ENCODE results near the gene ATP8B1. TPM values are rescaled to one million over a fixed set of nuclear protein-coding genes. Genes with fewer than 3 reads are reported as not detected.
A peak's percentile ranks its signal among the peaks of the same experiment; 100 is the strongest.
"Not testable (repeated sequence)": the region's sequence is repeated elsewhere in the genome, so short reads cannot be mapped to it uniquely, and the experiment has no call there.

Gene ATP8B1
- total RNA-seq, 1 donor from 2014 or later: 20.8 TPM

DNA sequence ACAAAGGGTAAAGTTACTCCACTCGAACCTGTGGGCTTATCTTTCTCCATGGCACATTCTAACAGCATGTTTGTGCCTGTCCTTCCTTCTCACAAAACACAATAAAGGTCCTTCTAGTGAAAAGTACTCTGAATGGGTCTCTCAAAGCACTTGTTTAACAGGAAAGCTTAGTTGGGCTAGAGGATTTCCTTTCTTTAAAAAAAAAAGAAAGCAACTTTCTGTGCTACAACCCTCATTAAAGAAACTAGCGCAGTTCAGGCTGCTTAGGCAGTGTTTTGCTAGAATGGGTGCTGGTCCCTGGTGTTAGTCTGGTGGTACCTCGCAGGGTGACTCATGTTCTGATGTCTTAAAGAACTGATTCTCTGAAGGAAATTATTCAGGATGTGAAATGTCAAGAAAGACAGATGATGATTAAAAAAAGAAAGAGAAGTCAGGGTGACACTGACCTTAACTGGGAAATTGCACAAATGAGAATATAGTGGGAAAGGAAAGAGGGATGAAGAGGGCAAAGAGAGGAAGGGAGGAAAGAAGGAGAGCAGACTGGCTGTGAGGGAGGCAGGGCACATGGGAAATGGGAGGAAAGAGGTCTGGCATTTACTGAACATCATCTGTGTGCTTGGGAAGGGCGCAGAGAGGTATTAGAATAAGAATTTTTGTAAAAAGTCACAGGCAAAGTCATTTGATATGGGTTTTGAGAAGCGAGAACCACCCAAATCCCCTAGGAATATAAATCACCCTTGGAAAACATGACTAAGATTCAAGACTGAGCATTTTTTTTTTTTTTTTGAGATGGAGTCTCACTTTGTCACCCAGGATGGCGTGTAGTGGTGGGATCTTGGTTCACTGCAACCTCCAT, 74.9 kb downstream of the ATP8B1 start:
- Histone ChIP-seq H3K36me3 (ENCODE audit: control insufficient read depth, insufficient read depth, low read length) (peaks cover 3% of the 10 kb centered on the region), H3K4me3 (ENCODE audit: low read depth, low read length) (no peak overlapping the region), H3K27me3 (ENCODE audit: control insufficient read depth, insufficient read depth, low read length) (no peaks in the 10 kb centered on the region)
- FAIRE-seq (no peak), DNase-seq (ENCODE audit: low read depth) (peak; percentile 74)
- TF ChIP-seq, protein P1, sequence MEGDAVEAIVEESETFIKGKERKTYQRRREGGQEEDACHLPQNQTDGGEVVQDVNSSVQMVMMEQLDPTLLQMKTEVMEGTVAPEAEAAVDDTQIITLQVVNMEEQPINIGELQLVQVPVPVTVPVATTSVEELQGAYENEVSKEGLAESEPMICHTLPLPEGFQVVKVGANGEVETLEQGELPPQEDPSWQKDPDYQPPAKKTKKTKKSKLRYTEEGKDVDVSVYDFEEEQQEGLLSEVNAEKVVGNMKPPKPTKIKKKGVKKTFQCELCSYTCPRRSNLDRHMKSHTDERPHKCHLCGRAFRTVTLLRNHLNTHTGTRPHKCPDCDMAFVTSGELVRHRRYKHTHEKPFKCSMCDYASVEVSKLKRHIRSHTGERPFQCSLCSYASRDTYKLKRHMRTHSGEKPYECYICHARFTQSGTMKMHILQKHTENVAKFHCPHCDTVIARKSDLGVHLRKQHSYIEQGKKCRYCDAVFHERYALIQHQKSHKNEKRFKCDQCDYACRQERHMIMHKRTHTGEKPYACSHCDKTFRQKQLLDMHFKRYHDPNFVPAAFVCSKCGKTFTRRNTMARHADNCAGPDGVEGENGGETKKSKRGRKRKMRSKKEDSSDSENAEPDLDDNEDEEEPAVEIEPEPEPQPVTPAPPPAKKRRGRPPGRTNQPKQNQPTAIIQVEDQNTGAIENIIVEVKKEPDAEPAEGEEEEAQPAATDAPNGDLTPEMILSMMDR (IDR thresholded peaks at IDR 0.05; ENCODE audit: insufficient read depth, low read length, severe bottlenecking): no peak

DNA sequence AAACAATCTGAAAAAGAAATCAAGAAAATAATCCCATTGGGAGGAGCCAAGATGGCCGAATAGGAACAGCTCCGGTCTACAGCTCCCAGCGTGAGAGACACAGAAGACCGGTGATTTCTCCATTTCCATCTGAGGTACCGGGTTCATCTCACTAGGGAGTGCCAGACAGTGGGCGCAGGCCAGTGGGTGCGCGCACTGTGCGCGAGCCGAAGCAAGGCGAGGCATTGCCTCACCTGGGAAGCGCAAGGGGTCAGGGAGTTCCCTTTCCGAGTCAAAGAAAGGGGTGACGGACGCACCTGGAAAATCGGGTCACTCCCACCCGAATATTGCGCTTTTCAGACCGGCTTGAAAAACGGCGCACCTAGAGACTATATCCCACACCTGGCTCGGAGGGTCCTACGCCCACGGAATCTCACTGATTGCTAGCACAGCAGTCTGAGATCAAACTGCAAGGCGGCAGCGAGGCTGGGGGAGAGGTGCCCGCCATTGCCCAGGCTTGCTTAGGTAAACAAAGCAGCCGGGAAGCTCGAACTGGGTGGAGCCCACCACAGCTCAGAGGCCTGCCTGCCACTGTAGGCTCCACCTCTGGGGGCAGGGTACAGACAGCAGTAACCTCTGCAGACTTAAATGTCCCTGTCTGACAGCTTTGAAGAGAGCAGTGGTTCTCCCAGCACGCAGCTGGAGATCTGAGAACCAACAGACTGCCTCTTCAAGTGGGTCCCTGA, 83.7 kb downstream of the ATP8B1 start:
- H3K36me3 ChIP-seq (ENCODE audit: control insufficient read depth, insufficient read depth, low read length); H3K27me3 ChIP-seq (ENCODE audit: control insufficient read depth, insufficient read depth, low read length); FAIRE-seq; H3K4me3 ChIP-seq (ENCODE audit: low read depth, low read length): not testable (repeated sequence)
- peak; percentile 35 for DNase-seq (ENCODE audit: low read depth)

DNA sequence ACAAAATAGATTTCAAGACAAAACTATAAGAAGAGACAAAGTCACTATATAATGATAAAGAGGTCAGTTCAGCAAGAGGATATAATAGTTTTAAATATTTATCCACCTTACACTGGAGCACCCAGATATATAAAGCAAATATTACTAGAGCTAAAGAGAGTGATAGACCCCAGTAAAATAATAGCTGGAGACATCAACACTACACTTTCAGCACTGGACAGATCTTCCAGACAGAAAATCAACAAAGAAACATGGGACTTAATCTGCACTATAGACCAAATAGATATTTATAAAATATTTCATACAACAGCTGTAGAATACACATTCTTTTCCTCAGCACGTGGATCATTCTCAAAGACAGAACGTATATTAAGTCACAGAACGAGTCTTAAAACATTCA, 86.6 kb downstream of the ATP8B1 start:
- Histone ChIP-seq H3K27me3 (ENCODE audit: control insufficient read depth, insufficient read depth, low read length) (no peaks in the 10 kb centered on the region), H3K4me3 (ENCODE audit: low read depth, low read length) (no peak overlapping the region), H3K36me3 (ENCODE audit: control insufficient read depth, insufficient read depth, low read length) (no peaks in the 10 kb centered on the region)
- TF ChIP-seq, protein P1 (IDR thresholded peaks at IDR 0.05; ENCODE audit: insufficient read depth, low read length, severe bottlenecking): no peak
- FAIRE-seq (no peak), DNase-seq (ENCODE audit: low read depth) (no peak)

DNA sequence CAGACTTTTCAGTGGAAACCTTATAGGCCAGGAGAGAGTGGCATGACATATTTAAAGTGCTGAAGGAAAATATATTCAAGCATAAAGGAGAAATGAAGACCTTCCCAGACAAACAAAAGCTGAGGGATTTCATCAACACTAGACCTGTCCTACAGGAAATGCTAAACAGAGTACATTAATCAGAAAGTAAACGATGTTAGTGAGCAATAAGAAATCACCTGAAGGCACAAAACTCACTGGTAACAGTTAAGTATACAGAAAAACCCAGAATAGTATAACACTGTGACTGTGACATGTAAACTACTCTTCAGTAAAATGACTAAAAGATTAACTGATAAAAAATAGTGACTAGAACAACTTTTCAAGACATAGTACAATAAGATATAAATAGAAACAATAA, 87.4 kb downstream of the ATP8B1 start:
- Histone ChIP-seq H3K36me3 (ENCODE audit: control insufficient read depth, insufficient read depth, low read length) (no peaks in the 10 kb centered on the region), H3K27me3 (ENCODE audit: control insufficient read depth, insufficient read depth, low read length) (no peaks in the 10 kb centered on the region), H3K4me3 (ENCODE audit: low read depth, low read length) (no peak overlapping the region)
- FAIRE-seq (no peak), DNase-seq (ENCODE audit: low read depth) (peak; percentile 90)
- TF ChIP-seq, protein P1 (IDR thresholded peaks at IDR 0.05; ENCODE audit: insufficient read depth, low read length, severe bottlenecking): no peak

DNA sequence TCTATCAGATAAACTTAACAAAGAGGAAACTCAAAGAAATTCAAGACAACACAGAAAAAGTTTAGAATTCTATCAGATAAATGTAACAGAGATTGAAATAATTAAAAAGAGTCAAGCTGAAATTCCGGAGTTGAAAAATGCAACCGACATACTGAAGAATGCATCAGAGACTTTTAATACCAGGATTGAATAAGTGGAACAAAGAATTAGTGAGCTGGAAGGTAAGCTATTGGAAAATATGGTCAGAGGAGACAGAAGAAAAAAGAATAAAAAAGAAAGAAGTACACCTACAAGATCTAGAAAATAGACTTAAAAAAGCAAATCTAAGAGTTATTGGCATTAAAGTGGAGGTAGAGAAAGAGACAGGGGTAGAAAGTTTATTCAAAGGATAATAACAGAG, 88.0 kb downstream of the ATP8B1 start:
- no peaks in the 10 kb centered on the region for H3K36me3 ChIP-seq (ENCODE audit: control insufficient read depth, insufficient read depth, low read length)
- TF ChIP-seq, protein P1 (IDR thresholded peaks at IDR 0.05; ENCODE audit: insufficient read depth, low read length, severe bottlenecking): no peak
- no peaks in the 10 kb centered on the region for H3K27me3 ChIP-seq (ENCODE audit: control insufficient read depth, insufficient read depth, low read length)
- no peak overlapping the region for H3K4me3 ChIP-seq (ENCODE audit: low read depth, low read length)
- DNase-seq (ENCODE audit: low read depth) (no peak), FAIRE-seq (no peak)

DNA sequence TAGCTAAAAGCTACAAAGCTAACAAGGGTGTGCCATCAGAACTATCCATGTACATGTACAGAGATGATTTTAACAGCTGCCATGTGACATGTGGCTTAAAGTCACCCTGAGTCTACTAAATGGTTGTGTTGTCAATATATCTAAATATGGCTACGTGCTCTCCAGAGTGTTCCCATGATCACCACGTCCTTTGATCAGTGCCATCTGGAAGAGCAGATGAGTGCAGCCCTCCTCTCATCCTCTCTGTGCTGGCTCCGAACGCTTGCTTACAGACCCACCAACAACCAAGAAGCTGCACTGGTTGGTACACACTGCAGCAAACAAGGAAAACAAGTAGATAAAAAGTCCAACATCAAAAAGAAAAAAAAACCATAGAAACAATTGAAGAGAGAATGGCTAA, 92.9 kb downstream of the ATP8B1 start:
- Histone ChIP-seq H3K36me3 (ENCODE audit: control insufficient read depth, insufficient read depth, low read length) (no peaks in the 10 kb centered on the region), H3K4me3 (ENCODE audit: low read depth, low read length) (no peak overlapping the region), H3K27me3 (ENCODE audit: control insufficient read depth, insufficient read depth, low read length) (no peaks in the 10 kb centered on the region)
- FAIRE-seq (no peak), DNase-seq (ENCODE audit: low read depth) (no peak)
- TF ChIP-seq, protein P1 (IDR thresholded peaks at IDR 0.05; ENCODE audit: insufficient read depth, low read length, severe bottlenecking): no peak
